Measurements from ENCODE around the gene CPEB1.
"Not testable (repeated sequence)": the region's sequence is repeated elsewhere in the genome, so short reads cannot be mapped to it uniquely, and the experiment has no call there.

Gene CPEB1

DNA sequence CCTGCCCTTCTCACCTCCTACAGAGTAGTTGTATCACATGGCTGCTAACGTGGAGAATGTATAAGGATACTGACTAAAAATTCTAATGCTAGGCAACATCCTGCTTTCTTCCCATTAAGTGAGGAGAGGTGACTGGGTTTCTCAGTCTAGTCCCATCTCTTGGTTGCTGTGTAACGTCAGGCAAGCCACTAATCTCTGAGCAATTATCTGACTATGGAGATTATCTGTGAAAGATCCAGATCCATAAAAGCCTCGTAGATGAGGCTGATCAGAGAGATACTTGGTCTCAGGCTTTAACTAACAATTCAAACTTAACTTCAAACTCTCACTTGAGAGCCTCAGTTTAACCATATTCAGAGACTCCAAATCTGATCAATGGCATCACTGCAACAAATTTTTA lies 102.2 kb downstream of the CPEB1 start:
- no peak for DNase-seq (ENCODE audit: low spot score)

DNA sequence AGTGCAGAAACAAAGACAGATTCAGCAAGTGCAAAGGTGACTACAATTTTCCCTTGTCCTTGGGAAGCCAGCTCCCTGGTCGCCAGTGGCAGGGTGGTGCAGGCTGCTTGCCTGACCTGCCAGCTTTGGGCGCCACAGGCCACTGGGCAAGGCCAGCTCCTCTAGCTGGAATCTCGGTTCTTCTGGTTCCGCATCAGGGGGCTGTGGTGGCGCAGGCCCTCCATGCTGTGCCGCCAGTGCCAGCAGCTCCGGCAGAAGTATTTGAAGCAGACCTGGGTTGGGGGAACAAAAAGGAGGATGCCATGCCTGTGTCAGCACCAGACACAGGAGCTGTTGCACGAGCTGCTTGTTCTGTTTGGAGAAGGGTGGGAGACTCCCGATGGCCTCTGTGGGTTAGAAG lies 102.7 kb downstream of the CPEB1 start:
- DNase-seq (ENCODE audit: low spot score), result no peak

DNA sequence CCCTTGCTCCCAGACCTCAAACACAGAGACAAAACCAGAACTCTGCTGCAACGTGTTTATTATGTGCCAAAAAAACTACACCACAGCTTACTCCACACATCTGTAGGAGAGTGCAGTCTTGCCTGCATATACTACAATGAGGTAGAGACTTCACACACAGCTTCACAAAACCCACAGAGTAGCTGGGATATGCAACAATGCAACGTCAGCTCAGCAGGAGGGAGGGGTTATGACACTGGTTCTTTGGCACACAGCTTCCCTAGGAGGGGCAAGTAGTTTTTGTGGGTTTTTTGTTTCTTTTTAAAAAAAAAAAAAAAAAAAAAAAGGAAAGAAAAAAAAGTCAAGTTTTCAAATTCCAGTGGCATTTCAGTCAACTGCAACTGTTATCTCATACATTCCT lies 104.0 kb downstream of the CPEB1 start:
- DNase-seq (ENCODE audit: low spot score), result no peak

DNA sequence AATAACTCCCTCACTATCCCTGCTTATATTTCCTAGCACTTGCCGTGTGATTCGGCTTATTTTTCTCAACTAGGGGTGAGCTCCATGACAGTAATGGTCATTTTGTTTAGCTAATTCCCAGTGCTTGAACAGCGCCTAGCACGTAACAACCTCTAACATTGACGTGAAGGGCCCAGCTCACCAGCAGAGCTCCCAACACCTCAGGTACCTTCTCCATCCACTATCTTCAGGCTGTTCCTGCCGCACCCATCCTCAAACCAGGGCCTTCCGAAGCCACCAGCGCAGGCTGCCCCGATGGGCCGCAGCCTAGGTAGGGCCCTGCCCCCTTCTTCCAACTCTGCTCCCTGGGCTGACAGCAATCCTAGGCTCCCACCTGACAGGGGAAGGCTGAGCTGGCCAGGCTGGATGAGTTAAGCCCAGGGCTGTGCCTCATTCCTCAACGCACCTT lies 106.2 kb downstream of the CPEB1 start:
- DNase-seq (ENCODE audit: low spot score), result no peak

DNA sequence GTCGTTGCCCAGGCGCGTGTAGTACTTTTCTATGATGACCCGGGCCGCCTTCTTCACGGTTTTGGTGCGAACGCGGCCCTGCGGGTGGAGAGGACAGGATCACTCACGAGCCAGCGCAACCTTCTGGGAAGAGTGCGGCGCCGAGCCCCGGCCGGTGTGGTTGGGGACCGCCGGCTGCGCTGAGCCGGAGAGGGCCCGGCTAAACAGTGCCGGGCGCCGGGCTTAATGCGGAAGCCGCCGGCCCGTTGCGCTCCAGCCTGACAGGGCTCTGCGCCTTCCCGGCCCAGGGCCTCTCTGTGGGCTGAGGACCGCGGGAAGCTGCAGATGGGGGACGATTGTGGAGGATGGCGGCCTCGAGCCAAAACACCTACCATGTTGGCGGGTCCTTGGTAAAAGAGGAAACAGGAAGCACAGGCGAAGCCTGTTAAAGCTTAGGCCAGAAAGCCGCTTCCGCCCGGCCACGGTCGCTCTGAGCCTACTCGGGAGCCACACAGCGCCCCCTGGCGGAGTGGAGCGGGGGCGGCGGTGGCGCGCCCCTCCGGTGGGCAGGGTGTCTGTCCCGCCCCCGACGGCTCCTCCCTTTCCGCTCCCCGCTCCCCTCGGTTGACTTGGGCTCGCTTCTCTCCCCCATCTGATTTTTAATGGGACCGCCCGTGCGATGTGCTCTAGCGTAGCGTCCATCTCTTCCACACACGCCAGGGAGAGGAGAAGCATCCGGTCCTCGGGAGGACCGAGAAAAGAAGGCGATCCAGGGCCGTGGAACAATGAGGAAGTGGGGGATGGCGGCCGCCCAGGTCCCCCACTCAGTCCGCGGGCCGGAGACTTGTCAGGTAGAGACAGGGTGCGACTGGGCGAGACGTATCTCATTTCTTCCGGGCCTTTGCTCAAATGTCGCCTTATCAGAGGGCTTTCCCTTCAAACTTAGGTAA lies 106.8 kb downstream of the CPEB1 start, which contains the start of gene RPS17:
Gene RPS17, minus strand, starts transcription at position 403 of the 929 bp plus-strand sequence. Its CDS starts 29 bp downstream, at position 374.
- DNase-seq (ENCODE audit: low spot score), result peak; percentile 93

DNA sequence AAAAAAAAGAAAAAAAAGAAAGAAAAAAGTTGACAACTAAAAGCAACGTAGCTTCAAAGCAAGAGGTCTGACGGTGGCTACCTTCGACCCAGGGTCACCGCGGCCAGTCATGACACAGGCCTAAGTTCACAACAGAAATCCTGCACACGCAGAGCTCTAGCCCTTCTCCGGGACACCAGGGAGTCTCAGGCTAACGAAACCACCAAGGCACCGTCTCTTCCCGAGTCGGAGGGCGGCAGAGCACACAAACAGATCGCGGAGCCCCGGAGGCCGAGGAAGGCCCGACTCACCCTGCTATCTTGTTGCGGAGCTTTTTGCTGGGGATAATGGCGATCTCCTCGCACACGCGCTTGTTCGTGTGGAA lies 107.5 kb downstream of the CPEB1 start:
- peak; percentile 32 for DNase-seq (ENCODE audit: low spot score)

DNA sequence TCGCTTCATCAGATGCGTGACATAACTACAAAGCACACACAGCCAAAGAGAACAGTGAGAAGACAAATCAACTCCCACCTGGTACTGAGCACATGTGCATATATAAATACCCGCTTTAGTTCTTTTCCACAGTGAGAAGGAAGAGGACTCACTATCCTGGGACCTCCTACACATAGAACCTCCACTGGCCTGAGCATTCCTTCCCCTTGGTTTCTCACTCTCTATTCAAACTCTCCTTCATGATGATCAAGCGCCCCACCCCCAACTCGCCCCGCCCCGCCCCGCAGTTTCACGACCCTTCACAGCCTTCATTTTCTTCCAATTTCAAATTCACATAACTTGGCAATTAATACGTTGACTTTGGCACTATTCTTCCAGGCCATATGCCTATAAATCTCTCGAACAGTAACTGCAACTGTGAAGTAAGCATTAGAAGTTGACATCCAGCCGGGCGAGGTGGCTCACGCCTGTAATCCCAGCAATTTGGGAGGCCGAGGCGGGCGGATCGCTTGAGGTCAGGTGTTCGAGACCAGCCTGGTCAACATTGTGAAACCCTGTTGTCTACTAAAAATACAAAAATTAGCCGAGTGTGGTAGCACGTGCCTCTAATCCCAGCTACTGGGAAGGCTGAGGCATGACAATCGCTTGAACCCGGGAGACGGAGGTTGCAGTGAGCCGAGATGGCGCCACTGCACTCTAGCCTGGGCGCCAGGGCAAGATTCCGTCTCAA lies 108.0 kb downstream of the CPEB1 start:
- no peak for DNase-seq (ENCODE audit: low spot score)

DNA sequence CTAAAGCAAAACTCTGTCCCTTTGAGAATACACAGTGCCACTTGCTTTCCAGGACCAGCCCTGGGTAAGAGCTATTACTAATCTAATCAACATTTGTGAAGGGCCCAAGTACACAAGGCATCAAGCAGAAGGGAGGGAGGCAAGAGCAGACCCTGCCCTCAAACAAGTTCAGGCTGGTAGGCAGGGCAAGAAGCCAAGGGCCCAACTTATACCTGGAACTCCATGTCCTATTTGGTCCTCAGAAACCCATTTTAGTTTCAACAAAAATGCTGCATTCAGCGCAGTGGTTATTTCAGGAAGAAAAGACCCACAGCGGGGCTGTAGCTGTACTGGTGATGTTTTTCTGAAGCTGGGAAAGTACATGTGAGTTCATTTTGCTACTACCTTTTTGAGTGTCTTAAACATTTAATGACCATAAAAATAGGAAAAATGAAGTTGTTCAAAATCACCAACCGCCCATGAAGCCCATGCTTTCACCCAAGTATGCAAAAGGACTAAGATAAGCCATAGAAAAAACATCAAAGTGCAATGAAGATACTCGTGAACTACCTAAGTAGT lies 109.7 kb downstream of the CPEB1 start:
- no peak for DNase-seq (ENCODE audit: low spot score)

DNA sequence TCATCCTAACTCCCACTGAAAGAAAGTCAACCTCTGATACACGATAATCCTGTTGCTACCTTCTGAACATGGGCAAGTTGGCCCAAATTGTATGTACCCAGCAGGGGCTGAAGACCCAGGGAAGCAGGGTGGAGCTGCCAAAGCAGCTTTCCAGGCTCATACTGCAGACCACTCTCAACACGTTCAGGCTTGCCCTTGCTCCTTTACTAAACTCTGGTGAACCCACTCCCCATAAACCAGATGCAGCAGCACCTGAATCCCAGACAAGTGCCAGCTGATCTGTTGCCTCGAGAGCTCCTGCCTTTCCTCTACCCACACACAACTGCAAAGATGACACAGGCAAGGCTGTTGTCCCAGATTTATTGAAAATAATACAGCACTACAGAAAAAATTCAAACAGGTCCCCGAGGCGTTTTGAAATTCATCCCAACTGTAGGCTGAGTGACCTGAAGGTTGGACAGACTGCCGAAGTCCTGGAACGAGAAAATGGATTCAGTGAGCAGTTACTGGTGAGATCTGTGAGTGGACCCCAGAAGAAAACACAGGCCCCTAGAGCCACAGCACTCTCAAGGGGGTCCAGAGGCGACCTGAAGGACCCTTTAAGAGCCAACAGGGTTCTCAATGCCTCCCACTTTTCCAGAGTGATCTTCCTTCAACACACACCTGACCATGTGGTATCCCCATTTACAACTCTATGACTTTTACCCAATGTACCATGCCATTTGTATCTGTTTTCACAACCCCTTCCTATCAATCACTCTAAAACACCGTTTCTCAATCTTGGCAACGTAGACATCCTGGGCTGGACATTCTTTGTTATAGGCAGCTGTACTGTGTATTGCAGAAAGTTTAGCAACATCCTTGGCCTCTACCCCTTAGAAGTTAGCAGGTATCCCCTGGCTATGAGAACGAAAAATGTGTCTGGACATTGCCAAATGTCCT lies 110.5 kb downstream of the CPEB1 start:
- DNase-seq (ENCODE audit: low spot score), result no peak

DNA sequence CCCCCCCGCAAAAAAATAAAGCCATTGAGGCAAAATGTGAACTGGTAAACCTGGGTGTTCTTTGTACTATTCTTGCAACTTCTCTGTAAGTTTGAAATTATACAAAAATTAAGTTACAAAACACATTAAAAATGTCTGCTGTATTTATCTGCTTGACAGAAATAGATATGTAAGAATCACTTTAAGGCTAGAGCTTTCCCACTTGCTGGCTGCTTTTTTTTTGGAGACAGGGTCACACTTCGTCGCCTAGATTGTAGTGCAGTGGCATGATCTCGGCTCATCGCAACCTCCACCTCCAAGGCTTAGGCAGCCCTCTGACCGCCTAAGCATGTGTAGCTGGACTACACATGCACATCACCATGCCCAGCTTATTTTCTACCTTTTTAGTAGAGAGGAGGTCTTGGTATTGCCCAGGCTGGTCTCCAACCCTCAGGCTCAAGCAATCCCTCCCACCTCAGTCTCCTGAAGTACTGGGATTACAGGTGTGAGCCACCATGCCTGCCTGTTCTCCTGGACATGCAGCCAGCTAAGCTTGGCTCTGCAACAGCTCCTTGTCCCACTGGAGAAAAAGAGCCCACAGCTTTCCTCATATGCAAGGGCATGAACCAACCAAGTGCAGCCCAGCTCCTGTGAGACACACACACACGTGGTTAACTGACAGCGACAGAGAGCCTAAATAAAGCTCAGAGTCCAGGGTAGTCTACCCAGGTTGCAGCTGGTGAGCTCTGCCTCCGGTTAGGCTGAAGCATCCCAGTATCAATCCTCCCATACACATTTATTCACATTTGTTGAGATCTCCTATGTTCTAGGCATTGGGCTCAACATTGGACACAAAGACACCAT lies 111.4 kb downstream of the CPEB1 start:
- no peak for DNase-seq (ENCODE audit: low spot score)

DNA sequence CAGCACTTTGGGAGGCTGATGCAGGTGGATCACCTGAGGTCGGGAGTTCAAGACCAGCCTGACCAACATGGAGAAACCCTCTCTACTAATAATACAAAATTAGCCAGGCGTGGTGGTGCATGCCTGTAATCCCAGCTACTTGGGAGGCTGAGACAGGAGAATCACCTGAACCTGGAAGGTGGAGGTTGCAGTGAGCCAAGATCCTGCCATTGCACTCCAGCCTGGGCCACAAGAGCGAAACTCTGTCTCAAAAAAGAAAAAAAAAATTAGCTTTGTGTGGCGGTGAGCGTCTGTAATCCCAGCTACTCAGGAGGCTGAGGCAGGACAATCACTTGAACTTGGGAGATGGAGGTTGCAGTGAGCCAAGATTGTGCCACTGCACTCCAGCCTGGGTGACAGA lies 112.0 kb downstream of the CPEB1 start:
- DNase-seq (ENCODE audit: low spot score), result not testable (repeated sequence)

DNA sequence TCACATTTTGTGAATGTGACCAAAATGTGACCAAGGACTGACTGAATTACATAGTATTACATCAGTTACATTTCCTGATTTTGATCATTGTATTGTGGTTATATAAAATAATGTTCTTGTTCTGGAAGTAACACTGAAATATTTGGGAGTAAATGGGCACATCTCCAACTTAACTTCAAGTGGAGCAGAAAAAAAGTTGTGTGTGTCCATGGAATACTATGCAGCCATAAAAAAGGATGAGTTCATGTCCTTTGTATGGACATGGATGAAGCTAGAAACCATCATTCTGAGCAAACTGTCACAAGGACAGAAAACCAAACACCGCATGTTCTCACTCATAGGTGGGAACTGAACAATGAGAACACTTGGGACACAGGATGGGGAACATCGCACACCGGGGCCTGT lies 112.7 kb downstream of the CPEB1 start:
- not testable (repeated sequence) for DNase-seq (ENCODE audit: low spot score)

DNA sequence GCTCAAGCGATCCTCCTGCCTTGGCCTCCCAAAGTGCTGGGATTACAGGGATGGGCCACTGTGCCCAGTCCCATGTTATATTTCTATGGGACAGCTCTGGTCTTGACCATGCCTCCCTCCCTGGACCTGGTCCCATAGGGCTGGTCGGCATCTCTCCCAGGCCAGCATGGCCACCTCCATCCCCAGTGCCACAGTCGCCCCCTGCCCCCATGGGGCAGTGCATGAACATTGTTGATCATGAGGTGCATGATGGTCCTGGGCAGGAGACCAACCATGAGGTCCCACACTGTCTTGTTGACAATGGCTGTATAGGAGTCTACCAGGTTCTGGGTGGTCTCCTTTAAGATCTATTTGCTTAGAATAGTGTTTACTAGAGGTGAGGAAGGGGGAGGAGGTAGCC lies 113.4 kb downstream of the CPEB1 start:
- DNase-seq (ENCODE audit: low spot score), result no peak

DNA sequence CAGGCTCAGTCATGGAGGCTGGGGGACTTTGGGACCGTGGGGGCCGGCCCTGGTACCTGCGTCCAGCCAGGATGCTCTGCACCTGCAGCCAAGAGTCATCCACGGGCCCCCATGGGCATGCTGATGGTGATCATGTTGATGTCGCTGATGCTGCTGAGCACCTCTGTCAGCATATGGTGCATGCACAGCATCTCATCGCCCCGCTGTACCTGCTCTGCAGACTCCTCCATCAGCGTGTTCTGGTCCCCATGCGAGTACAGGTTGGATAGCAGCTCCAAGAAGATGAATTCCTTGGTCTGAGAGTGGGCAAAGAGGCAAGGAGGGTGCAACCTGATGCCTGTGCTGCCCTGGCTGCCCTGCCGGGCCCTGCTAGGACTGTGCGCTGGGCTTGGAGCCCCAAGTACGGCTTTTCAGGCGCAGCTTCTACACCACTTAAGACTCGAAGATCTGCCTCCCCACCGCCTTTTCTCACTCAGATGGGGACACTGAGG lies 114.1 kb downstream of the CPEB1 start:
- no peak for DNase-seq (ENCODE audit: low spot score)

DNA sequence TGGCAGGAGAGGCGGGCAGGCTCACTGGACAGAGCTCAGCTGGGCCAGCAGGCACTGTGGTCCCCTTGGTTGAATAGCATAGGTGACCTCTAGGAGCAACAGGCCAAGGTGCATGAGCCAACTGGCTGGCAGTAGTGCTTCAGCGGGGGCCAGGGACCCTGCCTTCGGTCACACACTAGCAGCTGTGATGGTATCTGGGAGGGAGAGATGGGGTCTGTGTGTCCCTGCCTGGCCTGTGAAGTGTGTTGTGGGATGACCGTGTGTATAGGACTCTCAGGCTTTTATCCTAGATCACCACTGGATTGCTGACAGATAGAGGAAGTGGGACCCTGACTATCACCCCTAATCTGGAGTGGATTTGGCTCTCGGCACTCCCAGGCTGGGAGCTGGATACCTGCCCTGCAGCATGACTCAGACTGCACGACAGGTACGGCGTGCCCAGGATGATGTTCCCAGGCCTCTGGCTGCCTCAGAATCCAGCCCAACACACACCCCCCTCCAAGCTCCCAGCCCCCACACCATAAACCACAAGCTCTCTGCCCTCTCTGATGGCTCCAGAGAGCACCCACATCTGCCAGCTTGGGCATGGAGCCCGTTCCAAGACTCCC lies 114.7 kb downstream of the CPEB1 start:
- no peak for DNase-seq (ENCODE audit: low spot score)

DNA sequence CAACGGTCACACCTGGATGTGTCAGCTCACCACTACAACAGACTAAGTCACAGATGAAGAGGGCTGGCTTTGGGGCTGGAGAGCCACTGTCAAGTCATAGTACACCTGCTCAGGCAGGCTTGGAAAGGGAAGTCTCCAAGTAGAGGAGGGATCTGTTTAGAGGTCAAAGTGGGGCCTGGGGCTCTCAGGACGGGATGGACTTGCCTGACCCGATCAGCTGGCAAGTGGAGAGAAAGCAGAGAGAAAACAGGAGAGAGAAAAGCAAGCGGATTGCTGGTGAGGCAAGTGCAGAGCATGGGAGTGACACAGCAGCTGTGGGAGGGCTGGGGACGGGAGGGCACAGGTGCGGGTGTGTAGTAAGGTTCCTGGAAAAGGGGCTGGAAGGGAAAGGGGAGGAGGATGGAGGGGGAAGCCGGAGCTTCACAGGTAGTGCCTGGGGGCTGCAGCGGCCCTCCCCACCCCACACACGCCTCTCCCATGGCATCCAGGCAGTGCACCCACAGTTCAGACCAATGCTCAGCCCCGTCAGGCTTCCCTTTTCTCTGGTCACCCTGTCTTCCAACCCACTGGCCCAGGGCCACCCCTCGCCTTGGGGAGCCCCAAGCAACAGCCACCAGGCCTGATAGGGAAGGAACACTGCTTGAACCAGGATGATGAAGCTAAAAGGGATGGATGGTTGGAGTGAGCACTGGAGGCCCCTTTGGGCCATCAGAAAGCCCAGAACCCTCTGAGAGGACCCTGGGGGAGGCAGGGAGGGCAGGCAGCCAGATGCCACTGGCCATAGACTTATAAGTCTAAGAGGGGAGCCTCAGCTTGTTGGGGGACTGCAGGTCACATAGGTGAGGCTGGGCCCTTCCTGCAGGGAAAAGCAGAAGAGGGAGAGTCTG lies 115.4 kb downstream of the CPEB1 start:
- no peak for DNase-seq (ENCODE audit: low spot score)

DNA sequence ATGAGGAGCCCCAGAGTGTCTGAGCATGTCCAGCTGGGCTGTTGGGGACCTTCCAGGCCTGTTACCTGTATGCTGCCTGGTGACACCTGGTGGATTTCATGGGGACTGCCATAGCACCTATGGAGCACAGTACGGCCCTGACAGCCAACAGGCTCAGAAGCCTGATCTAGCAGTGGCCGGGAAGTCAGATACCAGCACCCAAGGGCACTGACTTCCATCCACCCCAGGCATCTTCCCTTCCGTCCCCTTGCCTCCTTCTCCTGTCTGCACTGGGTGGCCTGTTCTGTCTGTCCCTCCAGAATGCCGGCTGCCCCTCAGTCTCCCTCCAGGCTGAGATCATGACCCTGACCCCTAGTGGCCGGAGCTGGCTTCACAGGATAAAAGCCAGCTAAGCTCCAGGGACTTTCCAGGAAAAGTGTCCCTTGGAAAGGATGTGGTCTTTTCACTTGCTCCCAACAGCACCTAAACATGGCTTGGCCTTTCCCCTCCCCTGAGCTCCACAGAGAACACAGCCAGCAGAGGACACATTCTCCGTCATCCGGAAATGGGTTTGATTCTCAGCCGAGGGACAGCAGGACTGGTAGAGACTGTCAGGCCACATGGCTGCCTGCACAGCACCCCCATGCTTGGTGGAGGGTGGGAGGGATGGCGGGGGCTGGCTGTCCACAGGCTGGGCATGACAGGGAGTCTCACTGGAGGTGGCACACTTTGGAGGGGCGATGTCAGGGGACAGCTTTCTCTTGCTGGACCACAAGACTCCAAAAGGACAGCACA lies 116.4 kb downstream of the CPEB1 start:
- DNase-seq (ENCODE audit: low spot score), result peak; percentile 55

DNA sequence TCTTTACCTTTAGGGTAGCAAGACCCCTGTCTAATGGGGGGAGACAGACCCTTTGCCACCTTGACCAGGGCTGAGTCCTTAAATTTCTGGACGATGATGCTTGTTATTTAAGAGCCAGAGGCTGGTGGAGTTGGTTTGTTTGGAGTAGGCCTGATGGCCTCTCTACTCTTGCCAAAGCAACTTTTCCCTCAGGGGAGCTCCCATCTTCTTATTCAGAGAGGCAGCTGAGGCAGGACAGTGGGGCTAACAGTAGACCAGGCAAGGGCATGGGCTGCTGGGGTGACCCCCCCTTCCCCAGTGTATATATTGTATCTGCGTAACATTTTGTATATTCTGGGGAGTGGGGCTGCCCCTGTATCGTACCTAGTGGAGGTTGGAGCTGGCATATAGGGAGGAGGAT lies 117.2 kb downstream of the CPEB1 start:
- no peak for DNase-seq (ENCODE audit: low spot score)
